GM19438 (cell line): Measurements from ENCODE around the gene HOXD9.

Source experiments
- ATAC-seq: cut with Tn5 transposase; IDR thresholded peaks from one replicate; pipeline ENCODE4 v1.9.1; 2021; ENCODE audit warnings: low read depth; ENCODE audit not compliant: unreplicated experiment

The HOXD9 gene

DNA sequence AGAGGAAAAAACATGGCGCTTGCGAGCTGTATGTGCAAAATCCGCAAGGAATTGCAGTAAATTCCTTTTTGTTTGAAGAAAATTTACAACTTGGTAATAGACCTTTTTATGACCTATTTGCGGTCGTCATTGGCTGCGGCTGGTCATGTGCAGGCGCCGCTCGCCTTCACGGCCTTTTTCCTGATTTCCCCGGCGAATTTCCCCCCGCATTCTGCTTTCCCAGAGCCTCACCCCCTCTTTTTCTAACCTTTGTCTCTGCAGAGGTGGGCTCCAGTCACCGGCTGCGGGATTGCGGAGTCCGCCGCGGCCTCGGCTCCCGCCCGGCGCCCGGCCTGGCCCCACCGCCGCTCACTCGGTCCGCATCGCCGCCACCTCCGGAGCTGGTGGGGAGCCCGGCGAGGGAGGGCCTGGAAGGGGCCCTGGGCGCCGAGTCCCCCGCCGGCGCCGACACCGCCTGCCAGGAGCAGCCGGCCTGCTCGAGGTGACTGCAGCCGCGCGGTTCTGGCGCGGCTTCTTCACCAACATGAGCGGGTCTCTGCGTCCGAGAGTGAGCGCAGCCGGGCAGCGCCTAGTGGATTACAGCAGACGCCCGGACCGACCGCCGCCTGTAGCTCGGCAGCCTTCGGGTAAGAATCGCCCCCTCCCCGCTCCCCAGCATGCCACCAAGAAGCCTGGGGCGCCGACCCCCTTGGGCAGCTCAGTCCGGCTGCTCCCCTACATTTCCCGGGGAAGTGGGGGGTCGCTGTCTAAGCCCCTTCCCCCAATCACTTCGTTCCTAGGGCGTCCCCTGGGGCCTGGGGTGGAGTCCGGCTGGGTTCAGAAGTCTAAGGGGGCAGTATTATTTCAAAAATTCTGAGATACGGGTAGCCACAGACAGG lies 14.1 kb downstream of the HOXD9 start:
- no peak for ATAC-seq

DNA sequence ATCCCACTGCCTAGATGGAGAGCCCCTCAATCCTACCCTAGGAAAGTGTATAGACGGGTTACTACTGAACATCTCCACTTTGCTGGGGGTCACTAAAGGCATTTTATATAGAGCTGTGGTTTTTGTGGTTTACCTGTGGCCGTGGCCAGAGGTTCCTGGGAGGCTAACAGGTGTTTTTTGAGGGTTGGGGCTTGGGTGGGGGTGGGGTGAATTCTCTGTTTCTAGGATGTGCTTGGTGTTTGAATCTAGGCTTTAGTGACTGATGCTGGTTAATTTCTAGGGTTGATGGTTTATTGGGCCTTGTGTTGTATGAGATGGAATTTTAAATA lies 14.7 kb downstream of the HOXD9 start:
- no peak for ATAC-seq

DNA sequence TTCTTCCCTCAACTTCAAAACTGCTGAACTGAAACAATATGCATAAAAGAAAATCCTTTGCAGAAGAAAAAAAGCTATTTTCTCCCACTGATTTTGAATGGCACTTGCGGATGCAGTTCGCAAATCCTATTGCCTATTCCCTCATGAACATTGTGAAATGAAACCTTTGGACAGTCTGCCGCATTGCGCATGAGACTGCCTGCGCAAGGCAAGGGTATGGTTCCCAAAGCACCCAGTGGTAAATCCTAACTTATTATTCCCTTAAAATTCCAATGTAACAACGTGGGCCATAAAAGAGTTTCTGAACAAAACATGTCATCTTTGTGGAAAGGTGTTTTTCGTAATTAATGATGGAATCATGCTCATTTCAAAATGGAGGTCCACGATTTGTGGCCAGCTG lies 15.4 kb downstream of the HOXD9 start:
- ATAC-seq = no peak

DNA sequence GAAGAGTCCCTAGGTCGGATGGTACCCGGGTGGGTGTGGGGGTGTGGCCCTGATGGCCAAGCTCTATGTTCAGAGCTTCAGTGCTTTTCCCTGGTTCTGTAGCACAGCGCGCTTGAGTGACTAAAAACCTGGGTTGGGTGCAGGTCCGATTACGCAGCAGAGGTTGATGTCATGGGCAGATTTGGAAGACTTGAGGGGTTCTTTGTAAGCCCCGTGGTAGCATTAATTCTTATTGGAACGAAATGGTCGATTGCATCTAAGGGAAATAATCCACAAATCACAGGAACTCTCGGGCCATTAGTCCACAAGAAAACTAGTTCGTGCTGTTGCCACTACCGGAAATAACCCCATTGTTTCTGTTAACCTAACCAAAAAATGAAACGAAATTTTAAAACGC lies 16.0 kb downstream of the HOXD9 start:
- ATAC-seq = no peak

DNA sequence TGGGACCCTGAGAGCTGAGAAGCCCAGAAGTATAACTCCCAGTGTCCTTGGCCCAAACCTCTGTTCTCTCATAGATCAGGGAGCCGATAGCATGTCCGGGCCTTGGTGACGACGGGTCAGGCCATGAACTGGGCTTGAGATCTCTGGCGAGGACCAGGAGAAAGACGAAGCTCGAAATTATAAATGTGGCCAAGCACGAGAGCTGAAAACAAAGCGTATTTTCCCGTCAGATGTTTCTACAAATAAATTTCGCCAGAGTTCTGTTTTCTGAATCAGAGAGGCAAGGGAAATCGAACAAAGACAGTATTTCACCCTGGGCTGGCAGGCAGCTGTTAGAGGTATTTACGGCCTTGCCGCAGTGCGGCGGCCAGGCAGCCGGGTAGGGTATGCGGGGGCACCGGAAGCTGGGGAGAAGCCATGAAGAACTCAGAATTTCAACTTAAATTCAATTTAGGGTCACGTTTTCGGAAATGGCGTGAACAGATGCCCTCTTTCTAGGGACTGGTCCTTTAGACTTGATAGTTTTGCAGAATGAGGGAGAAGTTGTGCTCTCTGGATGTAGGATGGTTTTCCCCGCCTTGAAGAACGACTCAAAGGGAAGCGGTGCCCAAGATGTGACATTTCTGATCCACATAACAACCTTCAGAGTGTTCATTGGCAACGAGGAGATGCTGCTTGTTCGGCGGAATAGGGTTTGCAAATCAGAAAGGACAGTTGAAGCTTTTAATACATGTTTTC lies 16.6 kb downstream of the HOXD9 start:
- no peak for ATAC-seq

DNA sequence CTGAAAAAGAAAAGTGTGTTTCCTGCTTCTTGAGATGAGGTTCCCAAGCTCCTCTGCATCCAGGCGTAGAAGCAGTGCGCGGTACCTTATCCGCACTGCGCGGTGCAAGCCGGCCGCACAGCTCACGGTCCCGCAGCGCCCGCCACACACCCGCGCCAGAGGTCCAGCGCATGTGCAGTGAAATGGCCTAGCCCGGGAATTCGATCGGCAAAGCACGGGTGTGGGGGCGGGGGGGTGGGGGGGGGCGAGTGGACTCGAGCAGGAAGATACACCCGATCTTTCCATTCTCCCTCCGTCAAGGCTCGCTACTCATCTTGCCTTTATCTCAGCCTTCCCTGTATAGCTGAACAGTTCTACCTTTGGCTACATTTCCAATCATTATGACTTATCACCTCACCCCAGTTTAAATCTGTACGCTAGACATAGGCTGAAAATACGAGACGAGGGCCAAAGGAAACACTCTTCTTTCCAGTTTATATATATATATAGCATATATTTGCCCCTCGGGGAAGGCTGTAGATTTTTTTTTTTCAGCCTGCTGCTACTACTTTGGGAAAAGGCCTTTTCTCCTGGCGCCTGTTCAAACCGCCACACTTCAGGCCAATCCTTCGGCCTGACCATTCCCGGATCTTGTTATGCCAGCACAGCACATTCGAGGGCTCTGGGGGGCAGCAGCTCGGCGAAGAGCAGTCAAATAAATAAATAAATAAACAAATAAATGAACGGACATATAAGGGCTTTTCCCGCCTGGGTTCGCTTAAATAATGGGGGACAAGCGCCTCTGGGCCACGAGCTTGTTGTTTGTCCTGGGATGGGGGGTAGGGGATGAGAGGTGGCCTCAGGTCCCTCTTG lies 17.4 kb downstream of the HOXD9 start:
- no peak for ATAC-seq

DNA sequence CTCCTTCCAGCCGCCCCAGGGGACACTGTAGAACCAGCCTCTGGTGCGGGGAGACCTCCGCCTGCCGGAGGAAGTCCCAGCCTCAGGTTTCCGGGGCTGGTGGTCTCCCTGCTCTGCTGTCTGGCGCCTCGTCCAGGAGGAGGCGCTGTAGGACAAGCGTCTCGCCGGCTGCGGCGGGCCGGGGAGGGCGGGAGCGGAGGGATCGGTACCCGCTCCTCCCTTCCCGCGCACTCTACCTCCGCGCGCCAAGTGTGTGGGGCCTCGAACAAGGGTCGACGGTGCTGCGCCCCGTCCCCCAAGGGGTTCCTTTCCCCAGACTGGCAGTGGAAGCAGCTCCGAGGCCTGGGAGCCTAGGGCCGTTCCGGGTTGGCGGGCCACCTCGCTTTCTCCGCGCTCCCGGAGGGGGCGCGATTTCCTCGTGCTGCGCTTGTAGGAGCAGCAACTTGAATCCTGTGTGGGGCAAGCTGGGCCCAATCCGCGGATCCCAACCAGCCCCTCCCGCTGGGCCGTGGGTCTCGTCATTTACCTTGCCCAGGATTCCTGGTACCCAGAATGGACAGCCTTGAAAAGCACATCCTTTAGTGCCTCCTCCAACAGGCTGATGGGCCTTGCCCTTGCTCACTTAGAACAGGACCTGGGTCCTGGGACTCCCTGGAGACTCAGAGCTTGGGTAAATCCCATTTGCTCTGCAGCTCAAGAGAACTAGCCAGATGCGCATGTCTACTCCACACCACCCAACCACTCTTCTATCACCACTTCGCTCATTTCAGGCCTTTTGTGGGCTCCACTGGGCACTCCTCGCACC lies 18.2 kb downstream of the HOXD9 start:
- peak; percentile 85 for ATAC-seq

DNA sequence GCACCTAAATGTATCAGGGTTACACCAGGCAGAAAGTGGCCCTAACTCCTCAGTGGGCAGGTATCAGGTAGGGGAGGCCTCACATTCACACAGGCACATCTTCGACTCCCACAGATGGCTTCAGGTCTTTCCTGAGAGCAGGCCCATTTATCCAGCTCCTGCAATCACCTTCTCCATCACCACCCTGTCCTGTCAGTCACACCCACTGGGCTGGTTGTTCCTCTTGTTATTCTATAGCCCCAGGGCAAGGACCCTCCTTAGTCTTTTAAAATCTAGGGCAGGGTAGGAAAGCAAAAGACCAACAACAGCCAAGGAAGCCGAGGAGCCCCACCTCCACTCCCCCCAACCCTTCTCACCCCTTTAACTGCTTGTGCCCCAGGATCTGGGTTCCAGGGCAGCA lies 19.8 kb downstream of the HOXD9 start:
- ATAC-seq = no peak

DNA sequence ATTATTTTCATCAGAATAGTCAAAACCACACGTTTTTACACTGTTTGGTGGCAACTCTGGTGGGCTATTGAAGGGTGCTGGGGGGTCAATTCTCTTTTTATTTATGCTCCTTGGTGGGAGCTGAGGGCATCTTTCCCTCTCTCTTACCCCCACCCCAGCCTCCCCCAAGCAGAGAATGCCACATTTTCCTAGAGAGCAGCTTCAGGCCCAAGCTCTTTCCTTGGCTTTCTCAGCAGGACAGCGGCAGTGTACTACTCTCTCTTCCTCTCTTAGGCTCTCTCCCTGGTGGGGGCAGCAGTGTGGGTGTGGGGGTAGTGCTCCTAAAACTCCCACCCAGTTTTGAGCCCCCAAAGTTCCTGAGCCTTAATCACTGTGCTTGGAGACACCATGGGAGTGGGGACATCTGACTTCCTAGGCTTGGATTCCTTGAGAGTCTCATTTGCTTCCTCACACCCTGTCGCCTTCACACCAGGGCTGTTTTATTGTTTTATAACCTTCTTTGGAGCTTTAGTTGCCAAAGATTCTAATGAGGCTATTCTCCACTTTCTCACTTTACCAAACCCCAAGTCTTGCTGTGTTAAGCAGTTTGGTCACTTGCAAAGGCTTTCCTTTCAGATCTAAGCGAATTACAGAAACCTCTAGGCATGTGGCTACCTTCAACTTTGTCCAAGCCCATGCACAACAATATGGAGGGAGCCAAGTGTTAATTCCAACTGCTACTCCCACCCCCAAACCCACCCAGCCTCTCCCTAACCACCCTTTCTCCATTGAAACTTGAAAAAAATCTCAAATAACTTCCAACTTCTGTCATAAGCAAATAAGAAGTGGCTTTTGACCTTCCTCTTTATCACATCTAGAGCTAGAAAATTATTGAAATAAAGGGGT lies 22.8 kb downstream of the HOXD9 start:
- no peak for ATAC-seq

DNA sequence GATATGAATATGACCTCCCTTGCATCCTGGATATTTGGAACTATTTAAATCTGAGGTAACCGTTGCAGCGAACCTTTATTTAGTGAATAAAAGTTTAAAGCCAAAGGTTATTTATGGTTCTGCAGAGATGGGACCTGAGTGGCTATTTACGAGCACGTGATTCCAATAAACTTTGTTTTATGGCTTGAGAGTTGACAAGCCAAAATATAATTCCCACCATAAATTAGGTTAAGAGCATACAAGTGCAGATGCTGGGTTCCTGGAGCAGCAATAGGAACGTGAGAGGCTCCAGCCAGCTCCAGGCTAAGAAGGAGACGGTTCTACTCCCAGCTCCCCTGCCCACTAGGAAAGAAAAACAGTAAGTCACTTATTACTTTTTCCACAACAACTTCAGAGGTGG lies 23.6 kb downstream of the HOXD9 start:
- no peak for ATAC-seq

DNA sequence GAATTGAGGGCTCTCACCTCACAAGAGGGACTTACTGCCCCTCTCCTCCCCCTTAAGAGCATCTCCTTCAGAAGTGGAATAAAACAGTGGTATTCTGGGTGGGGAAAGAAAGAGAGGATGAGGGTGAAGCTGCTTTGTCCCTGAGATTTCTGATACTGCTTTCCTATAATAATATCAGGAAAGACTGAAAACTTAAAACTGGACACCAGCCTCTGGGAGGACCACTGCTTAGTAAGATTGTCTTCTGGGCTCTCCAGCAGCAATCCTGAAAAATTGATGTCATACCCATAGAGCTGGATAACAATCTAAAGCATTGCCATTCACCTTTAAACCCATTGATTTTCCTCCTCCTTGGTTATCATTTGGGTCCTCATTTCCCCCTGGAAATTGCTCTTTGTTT lies 24.1 kb downstream of the HOXD9 start:
- no peak for ATAC-seq

DNA sequence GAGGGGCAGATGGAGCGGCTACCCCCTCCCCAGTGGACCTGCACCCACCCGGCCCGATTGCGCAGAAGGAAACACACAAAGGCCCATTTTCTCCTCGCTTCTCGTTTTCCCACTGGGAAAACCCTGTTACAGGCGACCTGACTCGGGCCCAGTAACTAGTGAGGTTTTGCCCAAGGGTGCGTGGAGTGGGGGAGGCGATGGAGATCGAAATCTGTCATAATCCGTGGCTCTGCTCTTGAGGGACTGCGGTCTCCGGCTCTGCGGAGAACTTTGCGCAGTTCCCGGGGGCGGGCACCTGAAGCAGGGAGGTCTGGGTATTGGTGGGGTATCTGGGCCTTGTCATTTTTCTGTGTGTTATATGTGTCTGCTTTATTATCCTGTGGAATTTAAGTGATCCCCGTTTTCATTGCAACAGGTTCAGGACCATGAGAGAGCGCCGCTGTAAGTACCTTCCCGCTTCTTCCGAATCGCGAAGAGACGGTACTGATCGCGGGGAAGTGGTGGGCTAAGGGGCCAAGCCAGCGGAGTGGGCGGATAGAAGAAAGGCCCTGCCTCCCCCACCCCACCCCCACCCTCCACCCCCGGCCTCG lies 24.8 kb downstream of the HOXD9 start:
- no peak for ATAC-seq

DNA sequence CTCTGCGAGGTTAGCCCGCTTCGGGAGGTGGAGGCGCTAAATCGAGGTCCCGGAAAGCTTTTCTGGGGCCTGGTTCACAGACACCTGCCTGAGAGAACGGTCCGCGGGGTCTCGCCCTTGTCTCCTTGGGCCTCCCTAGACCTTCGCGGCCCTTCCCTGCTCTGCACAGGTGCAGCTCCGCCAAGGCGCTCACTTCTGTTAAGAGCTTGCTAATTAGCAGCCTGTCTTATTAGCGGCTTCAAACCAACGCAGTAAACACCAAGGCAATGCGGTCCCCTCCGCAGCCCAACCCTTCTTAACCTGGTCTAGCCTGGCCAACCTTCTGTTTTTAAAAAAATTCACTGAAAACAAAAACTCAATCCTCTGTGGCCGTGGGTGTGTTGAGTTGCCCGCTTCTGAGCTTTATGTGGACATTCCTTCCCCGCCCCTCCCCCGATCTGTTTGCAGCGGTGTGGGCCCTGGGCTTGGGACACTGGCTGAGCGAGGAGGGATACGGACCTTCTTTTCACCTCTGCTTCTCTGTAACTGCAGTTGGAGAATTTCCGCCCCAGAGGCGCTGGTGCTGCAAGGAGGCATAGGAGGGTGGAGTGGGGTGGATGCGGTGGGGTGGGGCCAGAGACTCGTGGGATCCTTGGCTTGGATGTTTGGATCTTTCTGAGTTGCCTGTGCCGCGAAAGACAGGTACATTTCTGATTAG lies 25.4 kb downstream of the HOXD9 start:
- no peak for ATAC-seq

DNA sequence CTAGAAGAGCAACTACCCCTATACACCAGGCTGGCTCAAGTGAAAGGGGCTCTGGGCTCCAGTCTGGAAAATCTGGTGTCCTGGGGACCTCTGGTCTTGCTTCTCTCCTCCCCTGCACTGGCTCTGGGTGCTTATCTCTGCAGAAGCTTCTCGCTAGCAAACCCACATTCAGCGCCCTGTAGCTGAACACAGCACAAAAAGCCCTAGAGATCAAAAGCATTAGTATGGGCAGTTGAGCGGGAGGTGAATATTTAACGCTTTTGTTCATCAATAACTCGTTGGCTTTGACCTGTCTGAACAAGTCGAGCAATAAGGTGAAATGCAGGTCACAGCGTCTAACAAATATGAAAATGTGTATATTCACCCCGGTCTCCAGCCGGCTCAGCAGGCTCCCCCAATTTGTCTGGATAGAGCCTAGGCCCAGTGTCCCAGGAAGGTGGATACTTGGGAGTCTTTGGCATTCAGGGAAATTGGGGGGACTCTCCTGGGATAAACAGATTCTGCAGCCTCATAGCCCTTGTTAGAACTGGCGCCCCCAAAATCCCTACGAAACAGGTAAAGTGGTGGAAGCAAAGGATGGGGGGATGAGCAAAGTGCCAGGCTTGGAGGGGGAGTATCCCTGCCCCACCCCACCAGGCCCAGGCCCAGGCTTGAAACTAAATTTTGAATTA lies 26.4 kb downstream of the HOXD9 start:
- no peak for ATAC-seq

DNA sequence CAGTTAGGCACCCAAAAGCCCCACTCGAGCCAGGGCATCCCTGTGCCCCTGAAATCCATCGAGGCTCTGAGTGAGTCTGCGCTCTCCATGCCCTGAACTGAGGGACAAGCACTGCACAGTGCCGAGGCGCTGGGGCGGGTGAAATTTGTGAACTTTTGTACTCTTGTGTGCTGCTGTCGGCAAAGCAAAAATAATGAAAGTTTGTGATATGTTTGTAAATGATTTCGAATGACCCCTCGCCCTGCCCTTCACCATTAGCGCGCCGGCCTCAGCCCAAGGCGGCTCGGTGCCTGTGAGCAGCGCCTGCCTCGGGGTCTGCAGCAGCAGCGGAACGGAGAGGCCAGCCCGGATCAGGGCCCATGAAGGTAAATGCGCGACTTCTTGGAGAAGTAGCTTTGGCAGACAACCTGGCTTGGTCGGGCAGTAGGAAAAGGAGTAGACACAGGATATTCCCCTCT lies 27.0 kb downstream of the HOXD9 start:
- no peak for ATAC-seq

DNA sequence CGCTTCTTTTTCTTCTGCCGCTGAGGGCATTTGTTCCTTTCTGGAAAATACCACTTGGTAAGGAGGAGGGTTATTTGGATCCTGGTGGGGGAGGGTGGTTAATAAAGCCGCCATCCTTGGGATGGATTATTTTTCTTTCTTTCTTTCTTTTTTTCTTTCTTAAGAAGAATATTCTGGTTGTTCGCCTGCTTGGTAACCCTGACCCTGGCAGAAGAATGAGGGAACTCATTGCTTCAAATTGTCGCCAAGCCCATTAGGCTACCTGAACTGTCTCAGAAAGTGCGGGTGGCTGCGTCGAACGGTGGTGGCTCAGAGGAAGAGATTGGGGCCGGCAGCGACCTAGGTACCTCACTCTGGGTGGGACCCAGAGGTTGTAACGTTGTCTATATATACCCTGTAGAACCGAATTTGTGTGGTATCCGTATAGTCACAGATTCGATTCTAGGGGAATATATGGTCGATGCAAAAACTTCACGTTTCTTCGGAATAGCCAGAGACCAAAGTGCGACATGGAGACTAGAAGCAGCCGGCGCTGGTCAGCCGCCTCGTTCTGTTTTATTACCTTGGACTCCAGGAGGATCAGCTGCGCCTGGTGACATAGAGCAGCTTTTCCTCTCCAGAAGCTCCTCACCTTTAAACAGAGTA lies 27.5 kb downstream of the HOXD9 start:
- no peak for ATAC-seq
